Chondrocyte (in vitro differentiated cells): ENCODE measurements around the gene CD44. TPM values are rescaled to one million over a fixed set of nuclear protein-coding genes. Genes with fewer than 3 reads are reported as not detected.

Experiments
- DNase-seq: peaks from one replicate; pipeline ENCODE4 v3.0.0; 2021; ENCODE audit warnings: mixed read lengths, low spot score
- H3K27ac Mint-ChIP-seq: one replicate; pipeline ENCODE4 v1.8.0; 2021; ENCODE audit warnings: mild to moderate bottlenecking, moderate library complexity, mixed read lengths; ENCODE audit not compliant: unreplicated experiment
- H3K27me3 Mint-ChIP-seq: 2 replicates; pipeline ENCODE4 v1.8.0; 2021; ENCODE audit warnings: low read depth, mixed read lengths
- H3K36me3 Mint-ChIP-seq: 2 replicates; pipeline ENCODE4 v1.8.0; 2021; ENCODE audit warnings: low read depth, mixed read lengths
- H3K4me1 Mint-ChIP-seq: 2 replicates; pipeline ENCODE4 v1.8.0; 2021; ENCODE audit warnings: low read depth, mild to moderate bottlenecking, mixed read lengths
- H3K4me3 Mint-ChIP-seq: one replicate; pipeline ENCODE4 v1.8.0; 2021; ENCODE audit warnings: mild to moderate bottlenecking, moderate library complexity, mixed read lengths; ENCODE audit not compliant: unreplicated experiment
- H3K9me3 Mint-ChIP-seq: 2 replicates; pipeline ENCODE4 v1.8.0; 2021; ENCODE audit warnings: low read depth, mixed read lengths
- total RNA-seq: library from RNA; stranded (reverse); gene quantifications from 3 replicates; pipeline ENCODE4 v1.2.1, GENCODE V29; 2021
- TF ChIP-seq, protein P1 (sequence below): fragments of 200-600 bp; sonication (generic); IDR thresholded peaks from 2 replicates; pipeline ENCODE4 v1.5.0; 2021; ENCODE audit warnings: antibody characterized with exemption, mild to moderate bottlenecking, moderate library complexity

The CD44 gene
- total RNA-seq, 1 donor from 2014 or later, result 179 TPM

DNA sequence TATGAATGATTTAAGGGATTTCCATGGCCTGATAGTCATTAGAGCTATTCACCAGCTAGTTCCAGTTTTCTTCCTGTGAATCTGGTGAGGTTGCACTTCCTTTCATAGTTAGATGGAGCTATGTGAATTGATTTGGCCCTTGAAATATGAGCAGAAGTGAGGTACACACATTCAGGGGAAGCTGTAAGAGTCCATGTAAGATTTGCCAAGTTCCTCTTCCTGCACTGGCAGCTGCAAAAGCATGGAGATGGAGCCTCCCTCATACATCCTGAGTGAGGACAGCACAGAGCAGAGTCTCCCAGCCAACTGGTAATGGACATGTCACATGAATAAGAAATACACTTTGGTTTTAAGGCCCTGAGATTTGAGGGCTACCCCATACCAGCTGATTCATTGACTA lies 111.7 kb downstream of the CD44 start:
- TF ChIP-seq, protein P1, sequence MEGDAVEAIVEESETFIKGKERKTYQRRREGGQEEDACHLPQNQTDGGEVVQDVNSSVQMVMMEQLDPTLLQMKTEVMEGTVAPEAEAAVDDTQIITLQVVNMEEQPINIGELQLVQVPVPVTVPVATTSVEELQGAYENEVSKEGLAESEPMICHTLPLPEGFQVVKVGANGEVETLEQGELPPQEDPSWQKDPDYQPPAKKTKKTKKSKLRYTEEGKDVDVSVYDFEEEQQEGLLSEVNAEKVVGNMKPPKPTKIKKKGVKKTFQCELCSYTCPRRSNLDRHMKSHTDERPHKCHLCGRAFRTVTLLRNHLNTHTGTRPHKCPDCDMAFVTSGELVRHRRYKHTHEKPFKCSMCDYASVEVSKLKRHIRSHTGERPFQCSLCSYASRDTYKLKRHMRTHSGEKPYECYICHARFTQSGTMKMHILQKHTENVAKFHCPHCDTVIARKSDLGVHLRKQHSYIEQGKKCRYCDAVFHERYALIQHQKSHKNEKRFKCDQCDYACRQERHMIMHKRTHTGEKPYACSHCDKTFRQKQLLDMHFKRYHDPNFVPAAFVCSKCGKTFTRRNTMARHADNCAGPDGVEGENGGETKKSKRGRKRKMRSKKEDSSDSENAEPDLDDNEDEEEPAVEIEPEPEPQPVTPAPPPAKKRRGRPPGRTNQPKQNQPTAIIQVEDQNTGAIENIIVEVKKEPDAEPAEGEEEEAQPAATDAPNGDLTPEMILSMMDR, result no peak
- no peak for DNase-seq
- no peak overlapping the region for H3K4me3 Mint-ChIP-seq
- H3K36me3 Mint-ChIP-seq, result no peaks in the 10 kb centered on the region
- H3K27ac Mint-ChIP-seq, result no peak overlapping the region
- no peaks in the 10 kb centered on the region for H3K27me3 Mint-ChIP-seq
- H3K9me3 Mint-ChIP-seq, result no peaks in the 10 kb centered on the region
- H3K4me1 Mint-ChIP-seq, result peaks cover 19% of the 10 kb centered on the region

DNA sequence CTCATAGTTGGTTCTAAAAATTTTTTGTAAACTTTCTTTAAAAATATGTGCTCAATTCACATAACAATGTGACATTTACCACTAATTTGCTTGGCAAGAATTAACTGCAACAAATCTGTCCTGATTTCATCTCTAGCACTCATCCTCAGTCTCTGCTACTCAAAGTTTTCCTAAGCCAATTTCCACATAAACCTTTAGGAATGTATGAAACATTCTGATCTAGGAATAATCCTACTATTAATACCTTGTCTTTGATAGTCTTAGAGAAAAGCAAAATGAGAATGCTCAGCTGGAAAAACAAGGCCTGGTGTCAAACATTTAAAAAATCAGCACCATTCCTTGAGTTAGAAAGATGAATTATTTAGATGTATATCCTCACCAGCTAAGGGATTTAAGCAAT lies 114.3 kb downstream of the CD44 start:
- TF ChIP-seq, protein P1, result no peak
- H3K27me3 Mint-ChIP-seq, result no peaks in the 10 kb centered on the region
- no peaks in the 10 kb centered on the region for H3K36me3 Mint-ChIP-seq
- no peaks in the 10 kb centered on the region for H3K9me3 Mint-ChIP-seq
- no peak overlapping the region for H3K27ac Mint-ChIP-seq
- H3K4me3 Mint-ChIP-seq, result no peak overlapping the region
- DNase-seq, result no peak
- peaks cover 19% of the 10 kb centered on the region for H3K4me1 Mint-ChIP-seq

DNA sequence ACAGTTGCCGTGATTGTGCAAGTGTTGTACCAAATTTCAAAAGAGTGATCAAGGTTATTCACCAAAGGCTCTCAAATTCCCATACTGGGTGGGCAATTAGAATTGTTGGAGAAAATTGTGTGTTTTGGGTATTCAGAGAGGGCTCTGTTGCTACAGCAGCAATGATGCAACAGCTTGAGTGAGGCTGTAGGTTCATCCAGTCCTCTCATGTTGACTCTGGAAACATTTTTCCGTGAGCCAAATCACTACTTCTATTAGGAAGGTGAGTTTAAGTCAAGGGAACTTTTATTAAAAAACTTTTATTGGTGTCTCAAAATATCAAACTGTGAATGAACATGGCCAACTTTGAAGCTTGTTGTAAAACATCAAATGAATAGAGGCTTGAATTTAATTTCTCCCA lies 116.5 kb downstream of the CD44 start:
- Mint-ChIP-seq H3K27me3 (no peaks in the 10 kb centered on the region), H3K4me1 (peaks cover 28% of the 10 kb centered on the region), H3K36me3 (no peaks in the 10 kb centered on the region), H3K9me3 (no peaks in the 10 kb centered on the region), H3K27ac (no peak overlapping the region), H3K4me3 (no peak overlapping the region)
- TF ChIP-seq, protein P1, result no peak
- no peak for DNase-seq

DNA sequence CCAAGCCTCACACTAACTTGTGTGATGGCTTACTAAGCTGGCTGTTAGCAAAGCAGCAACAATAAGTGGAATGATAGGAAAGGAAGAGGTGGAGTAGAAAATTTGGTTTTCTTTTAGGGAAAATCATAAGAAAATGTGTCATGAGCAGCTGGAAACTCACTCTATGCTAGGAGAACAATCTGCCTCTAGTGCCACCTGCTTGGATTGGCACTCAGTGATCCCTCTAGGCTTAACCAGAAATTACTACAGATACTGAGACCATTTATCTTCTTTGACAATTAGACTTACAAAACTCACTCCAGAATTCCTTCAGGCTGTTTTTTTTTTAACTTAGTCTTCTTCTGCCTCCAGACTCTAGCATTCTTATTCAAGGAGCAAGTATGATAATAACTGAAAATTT lies 117.3 kb downstream of the CD44 start:
- H3K4me3 Mint-ChIP-seq, result no peak overlapping the region
- peaks cover 35% of the 10 kb centered on the region for H3K4me1 Mint-ChIP-seq
- H3K27ac Mint-ChIP-seq, result no peak overlapping the region
- H3K36me3 Mint-ChIP-seq, result no peaks in the 10 kb centered on the region
- no peaks in the 10 kb centered on the region for H3K27me3 Mint-ChIP-seq
- TF ChIP-seq, protein P1, result no peak
- no peak for DNase-seq
- no peaks in the 10 kb centered on the region for H3K9me3 Mint-ChIP-seq

DNA sequence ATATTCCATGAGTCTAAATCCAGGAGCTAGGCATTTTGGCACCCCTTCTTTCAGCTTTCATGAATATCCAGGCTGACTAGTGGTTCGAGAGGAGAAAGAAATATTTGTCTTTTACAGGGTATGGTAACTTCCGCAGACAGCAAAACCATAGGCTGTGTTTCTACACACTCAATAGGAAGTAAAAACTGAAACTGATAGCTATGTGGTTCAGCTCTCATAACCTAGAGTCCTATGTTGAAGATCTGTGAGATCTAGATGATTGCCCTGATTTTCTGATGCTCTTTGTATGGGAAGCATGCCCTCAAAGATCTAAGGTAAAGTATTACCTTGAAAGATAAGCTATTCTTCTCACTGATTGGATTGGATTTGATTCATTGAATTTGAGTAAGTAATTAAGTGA lies 118.3 kb downstream of the CD44 start:
- Mint-ChIP-seq H3K27me3 (no peaks in the 10 kb centered on the region), H3K36me3 (no peaks in the 10 kb centered on the region), H3K27ac (no peak overlapping the region), H3K9me3 (no peaks in the 10 kb centered on the region), H3K4me1 (peaks cover 35% of the 10 kb centered on the region), H3K4me3 (no peak overlapping the region)
- TF ChIP-seq, protein P1, result no peak
- no peak for DNase-seq
